ENCODE results near the gene TTLL6. TPM values are rescaled to one million over a fixed set of nuclear protein-coding genes. Genes with fewer than 3 reads are reported as not detected.

The TTLL6 gene
- total and polyA plus RNA-seq, 2 of the 4 experiments (the other 2 are of a cell fraction): not detected

DNA sequence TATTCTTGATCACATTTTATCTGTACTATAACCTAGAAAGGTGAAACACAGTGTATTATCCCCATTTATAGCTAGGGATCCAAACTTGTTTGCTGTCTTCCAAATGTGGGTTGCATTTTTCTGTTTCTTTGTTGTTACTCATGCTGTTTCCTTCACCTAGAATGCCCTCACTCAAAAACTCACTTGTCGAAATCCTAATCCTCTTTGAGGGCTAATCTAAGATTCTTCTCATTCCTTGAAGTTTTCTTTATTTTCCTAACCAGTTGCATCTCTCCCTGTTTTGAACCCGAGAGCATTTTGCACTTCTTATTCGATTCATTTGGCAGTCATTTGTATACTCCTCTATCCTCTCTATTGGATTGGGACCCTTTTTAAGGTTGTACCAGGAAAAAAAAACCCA, 23.4 kb upstream of the TTLL6 start:
- Histone ChIP-seq H3K27ac (ENCODE audit: insufficient read depth, low read length) (no peak overlapping the region), H3K14ac (replicated peaks; ENCODE audit: low read depth, low read length) (0 out of 2 replicates have a peak overlapping the region, but pooled peaks have one; percentile 26), H2BK15ac (ENCODE audit: low read depth, low read length) (no peak overlapping the region), H3K79me1 (ENCODE audit: low read depth in 1 of 2, low read length in 2 of 2) (peaks cover 13 to 52% of the 10 kb centered on the region in 2 experiments), H3K27me3 (ENCODE audit: control insufficient read depth, insufficient read depth, low read length) (no peaks in the 10 kb centered on the region), H3K4me2 (ENCODE audit: low read depth, low read length) (peak overlapping the region; percentile 86), H2BK5ac (ENCODE audit: low read depth, low read length, poor library complexity, severe bottlenecking) (peak overlapping the region; percentile 89), H4K8ac (ENCODE audit: low read depth in 2 of 2, low read length in 2 of 2) (no peak overlapping the region), H3K4me1 (ENCODE audit: control insufficient read depth, insufficient read depth, low read length) (peaks cover 12% of the 10 kb centered on the region), H3K9me1 (ENCODE audit: insufficient read depth, low read length) (peaks cover 17% of the 10 kb centered on the region), H4K91ac (ENCODE audit: insufficient read depth, low read depth, low read length) (no peak overlapping the region), H3K56ac (ENCODE audit: extremely low read depth, insufficient read depth, low read length) (no peak overlapping the region), H2BK20ac (ENCODE audit: low read depth, low read length) (no peak overlapping the region), H3K9ac (ENCODE audit: low read depth, low read length) (no peak overlapping the region; the same call in 1 of the 2 replicates), H2AK9ac (replicated peaks; ENCODE audit: low read depth, low read length, poor library complexity) (no peak overlapping the region), H3K4me3 (ENCODE audit: insufficient read depth, low read depth, low read length) (no peak overlapping the region), H3K23ac (ENCODE audit: low read depth, low read length) (no peak overlapping the region), H2AFZ (replicated peaks; ENCODE audit: low read length, poor library complexity) (no peak overlapping the region), H3K4ac (ENCODE audit: low read depth, low read length) (no peak overlapping the region; the same call in 1 of the 2 replicates), H2AK5ac (ENCODE audit: low read depth, low read length) (0 out of 2 replicates have a peak overlapping the region, but pooled peaks have one; percentile 58), H2BK120ac (ENCODE audit: low read depth, low read length) (no peak overlapping the region), H3K18ac (ENCODE audit: low read depth, low read length) (no peak overlapping the region; the same call in 1 of the 2 replicates), H3K9me3 (ENCODE audit: control insufficient read depth, insufficient read depth, low read length) (no peaks in the 10 kb centered on the region), H3K36me3 (ENCODE audit: control insufficient read depth, insufficient read depth, low read length) (no peaks in the 10 kb centered on the region), H4K5ac (ENCODE audit: low read depth, low read length) (no peak overlapping the region), H4K20me1 (ENCODE audit: insufficient read depth, low read length) (peaks cover 9% of the 10 kb centered on the region; the same call in 1 of the 2 replicates)
- no peak for DNase-seq
- BruUV-seq (replicated peaks): no TSS peak
- in situ Hi-C loops (cut with MboI; ENCODE audit: low sequenced_read_pairs): no loop called here
- TF ChIP-seq RFX5 (IDR thresholded peaks at IDR 0.05; ENCODE audit: low read depth, low read length) (no peak), MAFK (IDR thresholded peaks at IDR 0.05; ENCODE audit: low read depth, low read length) (no peak), MAZ (IDR thresholded peaks at IDR 0.05; ENCODE audit: borderline replicate concordance, low read depth, low read length) (no peak), RCOR1 (IDR thresholded peaks at IDR 0.05; ENCODE audit: insufficient replicate concordance, low read length) (no peak), NFE2L2 (IDR thresholded peaks at IDR 0.05; ENCODE audit: low read depth, low read length) (no peak), ELK1 (IDR thresholded peaks at IDR 0.05; ENCODE audit: borderline replicate concordance, low read depth, low read length) (no peak), CHD1 (IDR thresholded peaks at IDR 0.05; ENCODE audit: low read depth, low read length) (no peak), RAD21 (IDR thresholded peaks at IDR 0.05; ENCODE audit: low read length) (no peak), BHLHE40 (IDR thresholded peaks at IDR 0.05; ENCODE audit: low read depth, low read length) (no peak), CEBPB (IDR thresholded peaks at IDR 0.05; ENCODE audit: low read depth, low read length) (no peak), POLR2A (IDR thresholded peaks at IDR 0.05; ENCODE audit: low read depth, low read length) (no peak)
- 20% methylated on average over 1 of the region's 3 CpGs; no CpG with 5 or more reads in 1 of the 2 experiments for WGBS, 2 experiments (ENCODE audit: extremely low coverage in 2 of 2, insufficient read length in 1 of 2)
- dilution Hi-C loops (cut with HindIII; ENCODE audit: low sequenced_read_pairs, unreplicated experiment): no loop called here
- POLR2A ChIA-PET (ENCODE audit: unreplicated experiment): no interaction called here
- ATAC-seq (ENCODE audit: low read depth): no peak
- CTCF ChIA-PET: no interaction called here
- intact Hi-C loops (cut with micrococcal nuclease): no loop called here
